HCT116 (cell line): Measurements from ENCODE around the gene ADGRB3.

ENCODE experiments used
- EZH2 ChIP-seq: fragments of 200-600 bp; sonication (generic); IDR thresholded peaks from 2 replicates; pipeline ENCODE4 v1.6.1; 2017; ENCODE audit warnings: antibody characterized with exemption, mixed run types
- EZH2phosphoT487 ChIP-seq: fragments of 200-600 bp; IDR thresholded peaks from 2 replicates; pipeline ENCODE4 v1.6.1; 2018; ENCODE audit warnings: antibody characterized with exemption, borderline replicate concordance
- POLR2A ChIP-seq: IDR thresholded peaks from 2 replicates; pipeline ENCODE4 v1.7.0; 2011; ENCODE audit warnings: borderline replicate concordance; ENCODE audit not compliant: insufficient read depth, insufficient read length; ENCODE audit errors: extremely low read depth
- POLR2AphosphoS5 ChIP-seq: IDR thresholded peaks from 2 replicates; pipeline ENCODE4 v1.6.1; 2011; ENCODE audit warnings: mild to moderate bottlenecking, low read depth, low read length, moderate library complexity
- ZFX ChIP-seq: fragments of 450-650 bp; IDR thresholded peaks from 2 replicates; pipeline ENCODE4 v1.6.1; 2017
- TF ChIP-seq, protein P1 (sequence below), 3 experiments: fragments of 200-600 bp in 1 of 3; sonication (generic) in 1 of 3; IDR thresholded peaks in 2 of 3; conservative IDR thresholded peaks in 1 of 3; 2 replicates each; pipeline ENCODE4 v1.5.1; 2012 to 2017; ENCODE audit warnings: low read depth in 2 of 3, low read length in 2 of 3, antibody characterized with exemption in 1 of 3, borderline replicate concordance in 1 of 3, control low read depth in 1 of 3, mild to moderate bottlenecking in 1 of 3, mixed read lengths in 1 of 3, mixed run types in 1 of 3, moderate library complexity in 1 of 3; ENCODE audit not compliant: insufficient read depth in 1 of 3
- TF ChIP-seq, protein P2 (sequence below): IDR thresholded peaks from 2 replicates; pipeline ENCODE4 v1.6.1; 2012; ENCODE audit warnings: low read depth

DNA sequence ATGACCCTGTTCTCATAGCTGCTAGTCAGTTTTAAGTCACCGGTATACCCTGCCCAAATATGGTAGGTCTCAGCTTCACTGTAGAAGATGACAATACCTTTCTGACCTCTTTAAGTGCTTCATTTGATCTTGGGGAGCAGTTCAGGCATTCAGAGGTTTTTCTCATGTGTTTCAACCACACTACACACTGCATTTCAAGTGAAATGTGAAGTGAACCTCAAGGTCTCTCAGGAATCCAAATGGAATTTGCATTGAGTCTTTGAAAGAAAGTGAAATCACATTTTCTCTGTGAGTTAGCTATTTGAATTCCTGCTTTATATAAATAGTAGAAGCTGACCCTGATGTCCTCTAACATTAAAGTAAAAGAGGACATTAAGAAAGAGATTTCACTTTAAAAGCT is 461.6 kb downstream of the ADGRB3 start:
- TF ChIP-seq, protein P1, sequence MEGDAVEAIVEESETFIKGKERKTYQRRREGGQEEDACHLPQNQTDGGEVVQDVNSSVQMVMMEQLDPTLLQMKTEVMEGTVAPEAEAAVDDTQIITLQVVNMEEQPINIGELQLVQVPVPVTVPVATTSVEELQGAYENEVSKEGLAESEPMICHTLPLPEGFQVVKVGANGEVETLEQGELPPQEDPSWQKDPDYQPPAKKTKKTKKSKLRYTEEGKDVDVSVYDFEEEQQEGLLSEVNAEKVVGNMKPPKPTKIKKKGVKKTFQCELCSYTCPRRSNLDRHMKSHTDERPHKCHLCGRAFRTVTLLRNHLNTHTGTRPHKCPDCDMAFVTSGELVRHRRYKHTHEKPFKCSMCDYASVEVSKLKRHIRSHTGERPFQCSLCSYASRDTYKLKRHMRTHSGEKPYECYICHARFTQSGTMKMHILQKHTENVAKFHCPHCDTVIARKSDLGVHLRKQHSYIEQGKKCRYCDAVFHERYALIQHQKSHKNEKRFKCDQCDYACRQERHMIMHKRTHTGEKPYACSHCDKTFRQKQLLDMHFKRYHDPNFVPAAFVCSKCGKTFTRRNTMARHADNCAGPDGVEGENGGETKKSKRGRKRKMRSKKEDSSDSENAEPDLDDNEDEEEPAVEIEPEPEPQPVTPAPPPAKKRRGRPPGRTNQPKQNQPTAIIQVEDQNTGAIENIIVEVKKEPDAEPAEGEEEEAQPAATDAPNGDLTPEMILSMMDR (IDR thresholded peaks at IDR 0.05 in 2 of 3, conservative IDR thresholded peaks at IDR 0.05 in 1 of 3; ENCODE audit: borderline replicate concordance in 1 of 3, insufficient read depth in 1 of 3, low read depth in 2 of 3, low read length in 2 of 3), result no peak
- TF ChIP-seq POLR2AphosphoS5 (no peak), POLR2A (no peak), ZFX (no peak), EZH2 (no peak), EZH2phosphoT487 (no peak)
- TF ChIP-seq, protein P2, sequence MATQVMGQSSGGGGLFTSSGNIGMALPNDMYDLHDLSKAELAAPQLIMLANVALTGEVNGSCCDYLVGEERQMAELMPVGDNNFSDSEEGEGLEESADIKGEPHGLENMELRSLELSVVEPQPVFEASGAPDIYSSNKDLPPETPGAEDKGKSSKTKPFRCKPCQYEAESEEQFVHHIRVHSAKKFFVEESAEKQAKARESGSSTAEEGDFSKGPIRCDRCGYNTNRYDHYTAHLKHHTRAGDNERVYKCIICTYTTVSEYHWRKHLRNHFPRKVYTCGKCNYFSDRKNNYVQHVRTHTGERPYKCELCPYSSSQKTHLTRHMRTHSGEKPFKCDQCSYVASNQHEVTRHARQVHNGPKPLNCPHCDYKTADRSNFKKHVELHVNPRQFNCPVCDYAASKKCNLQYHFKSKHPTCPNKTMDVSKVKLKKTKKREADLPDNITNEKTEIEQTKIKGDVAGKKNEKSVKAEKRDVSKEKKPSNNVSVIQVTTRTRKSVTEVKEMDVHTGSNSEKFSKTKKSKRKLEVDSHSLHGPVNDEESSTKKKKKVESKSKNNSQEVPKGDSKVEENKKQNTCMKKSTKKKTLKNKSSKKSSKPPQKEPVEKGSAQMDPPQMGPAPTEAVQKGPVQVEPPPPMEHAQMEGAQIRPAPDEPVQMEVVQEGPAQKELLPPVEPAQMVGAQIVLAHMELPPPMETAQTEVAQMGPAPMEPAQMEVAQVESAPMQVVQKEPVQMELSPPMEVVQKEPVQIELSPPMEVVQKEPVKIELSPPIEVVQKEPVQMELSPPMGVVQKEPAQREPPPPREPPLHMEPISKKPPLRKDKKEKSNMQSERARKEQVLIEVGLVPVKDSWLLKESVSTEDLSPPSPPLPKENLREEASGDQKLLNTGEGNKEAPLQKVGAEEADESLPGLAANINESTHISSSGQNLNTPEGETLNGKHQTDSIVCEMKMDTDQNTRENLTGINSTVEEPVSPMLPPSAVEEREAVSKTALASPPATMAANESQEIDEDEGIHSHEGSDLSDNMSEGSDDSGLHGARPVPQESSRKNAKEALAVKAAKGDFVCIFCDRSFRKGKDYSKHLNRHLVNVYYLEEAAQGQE, result no peak
